Activated T-helper 2 cell treated with anti-CD3 and anti-CD28 coated beads, Interferon-gamma antibody, Interleukin-2, Interleukin-4, amounts not matched to agents 10 μg/mL and 5 μg/mL and 100 μg/mL, durations not matched to agents 14 hours and 24 hours and 36 hours (primary cell): ENCODE measurements around the gene SLC25A47. TPM values are rescaled to one million over a fixed set of nuclear protein-coding genes. Genes with fewer than 3 reads are reported as not detected.

ENCODE experiments used
- DNase-seq: peaks from one replicate; pipeline ENCODE4 v3.0.0; 2021; ENCODE audit warnings: low spot score
- H3K27ac Mint-ChIP-seq: one replicate; pipeline ENCODE4 v1.8.0; 2021; ENCODE audit warnings: mixed read lengths
- H3K27me3 Mint-ChIP-seq: one replicate; pipeline ENCODE4 v1.8.0; 2021; ENCODE audit warnings: low read depth, mixed read lengths
- H3K36me3 Mint-ChIP-seq: one replicate; pipeline ENCODE4 v1.8.0; 2021; ENCODE audit warnings: low read depth, mixed read lengths
- H3K4me1 Mint-ChIP-seq: one replicate; pipeline ENCODE4 v1.8.0; 2021; ENCODE audit warnings: low read depth, mixed read lengths
- H3K4me3 Mint-ChIP-seq: one replicate; pipeline ENCODE4 v1.8.0; 2021; ENCODE audit warnings: low read depth, mild to moderate bottlenecking, moderate library complexity, mixed read lengths
- H3K9me3 Mint-ChIP-seq: one replicate; pipeline ENCODE4 v1.8.0; 2021; ENCODE audit warnings: mixed read lengths
- intact Hi-C: fragments of 100-400 bp; cut with micrococcal nuclease; formaldehyde crosslinking; loops from one replicate; pipeline ENCODE4 v1.15.1; 2023
- total RNA-seq: library from RNA; stranded (reverse); gene quantifications from 2 replicates; pipeline ENCODE4 v1.2.3, GENCODE V29; 2022

Gene SLC25A47
- total RNA-seq, 1 donor from 2014 or later, result not detected

DNA sequence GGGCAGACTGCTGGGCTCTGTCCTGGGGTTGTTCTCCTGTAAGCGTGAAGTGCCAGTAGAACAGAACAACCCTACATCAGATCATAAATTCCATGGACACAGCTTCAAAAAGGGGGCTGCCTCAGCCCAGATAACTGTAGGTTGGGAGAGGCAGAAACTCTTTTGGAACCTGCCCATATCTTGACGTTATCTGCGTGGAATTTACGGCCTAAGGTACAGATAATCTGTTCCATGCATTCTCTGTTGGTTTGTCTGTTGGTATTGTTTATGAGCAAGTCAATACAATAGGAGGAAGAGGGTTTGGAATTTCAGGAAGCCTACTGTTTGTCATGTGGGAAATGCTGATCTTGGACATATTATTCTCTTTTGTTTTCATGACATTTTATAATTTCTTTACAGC is 36.7 kb downstream of the SLC25A47 start:
- Mint-ChIP-seq H3K9me3 (no peaks in the 10 kb centered on the region), H3K27me3 (no peaks in the 10 kb centered on the region), H3K4me3 (no peak overlapping the region), H3K27ac (no peak overlapping the region), H3K36me3 (peaks cover 86% of the 10 kb centered on the region), H3K4me1 (peaks cover 32% of the 10 kb centered on the region)
- intact Hi-C loops, result no loop called here
- DNase-seq, result no peak

DNA sequence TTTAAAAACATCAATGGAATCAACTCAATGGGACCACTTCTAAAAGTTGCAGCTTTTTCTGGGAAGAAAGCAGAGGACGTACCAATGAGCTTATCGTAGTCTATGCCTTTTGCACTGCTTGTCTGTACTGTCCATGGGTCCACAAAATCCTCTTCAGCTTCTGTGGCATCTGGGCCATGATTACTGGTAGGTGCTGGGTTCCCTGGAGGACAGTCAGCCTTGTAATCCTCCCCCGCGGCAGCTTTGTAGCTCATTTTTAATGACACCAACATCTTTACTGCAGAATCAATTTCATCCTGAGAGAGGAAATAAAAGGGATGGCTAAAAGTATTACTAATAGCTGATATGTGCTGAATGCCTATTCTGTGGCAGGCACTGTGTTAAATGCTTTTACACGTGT is 38.5 kb downstream of the SLC25A47 start:
- H3K27me3 Mint-ChIP-seq, result no peaks in the 10 kb centered on the region
- H3K4me3 Mint-ChIP-seq, result no peak overlapping the region
- H3K27ac Mint-ChIP-seq, result no peak overlapping the region
- no peak for DNase-seq
- H3K36me3 Mint-ChIP-seq, result peaks cover 90% of the 10 kb centered on the region
- H3K9me3 Mint-ChIP-seq, result no peaks in the 10 kb centered on the region
- intact Hi-C loops, result no loop called here
- H3K4me1 Mint-ChIP-seq, result peaks cover 32% of the 10 kb centered on the region

DNA sequence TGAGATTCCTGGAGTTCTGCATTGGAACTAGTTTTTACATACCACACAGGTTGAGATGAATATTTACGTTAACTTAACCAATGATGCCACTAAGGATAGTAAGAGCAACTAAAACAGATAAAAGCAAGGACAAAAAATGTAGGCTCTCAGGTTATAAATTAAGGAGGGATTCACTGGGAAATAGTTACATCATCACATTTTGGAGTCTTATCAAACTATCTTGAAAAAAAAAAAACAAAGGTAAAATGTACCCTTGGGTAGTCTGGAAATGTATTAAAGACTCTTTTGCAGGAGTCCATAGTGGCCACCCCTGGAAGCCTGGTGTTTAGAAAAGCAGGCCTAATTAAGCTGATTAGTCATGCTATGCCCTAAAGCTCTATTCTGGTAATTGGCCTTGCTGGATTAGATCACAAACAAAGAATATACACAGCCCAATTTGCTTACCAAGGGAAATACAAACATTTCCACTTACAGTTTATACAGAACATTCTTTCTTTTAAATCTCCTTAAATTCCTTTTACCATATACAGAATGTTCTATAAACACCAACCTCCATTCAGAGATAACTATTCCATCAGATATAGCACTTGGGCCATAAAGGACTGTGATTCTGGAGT is 39.3 kb downstream of the SLC25A47 start:
- intact Hi-C loops, result no loop called here
- Mint-ChIP-seq H3K4me1 (peaks cover 31% of the 10 kb centered on the region), H3K27ac (no peak overlapping the region)

DNA sequence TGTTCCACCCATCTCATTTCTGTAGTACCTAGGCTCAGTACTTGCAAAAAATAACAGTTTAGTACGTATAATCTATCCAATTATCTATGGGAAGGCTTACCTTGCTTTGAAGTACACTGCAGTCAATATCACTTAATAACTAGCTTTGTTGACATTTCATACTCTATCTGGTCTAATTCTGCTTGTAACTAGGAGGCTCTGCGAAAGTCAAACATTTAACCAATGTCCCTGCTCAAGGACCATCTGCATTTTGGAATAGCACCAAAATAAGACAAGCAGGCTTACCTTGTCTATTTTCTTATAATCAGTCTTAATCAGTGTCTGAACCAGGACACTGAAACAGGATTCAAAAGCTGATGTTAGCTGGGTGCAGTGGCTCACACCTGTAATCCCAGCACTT is 39.9 kb downstream of the SLC25A47 start:
- no peak overlapping the region for H3K4me3 Mint-ChIP-seq
- H3K4me1 Mint-ChIP-seq, result peaks cover 33% of the 10 kb centered on the region
- intact Hi-C loops, result no loop called here
- DNase-seq, result no peak
- no peak overlapping the region for H3K27ac Mint-ChIP-seq
- peaks cover 88% of the 10 kb centered on the region for H3K36me3 Mint-ChIP-seq
- no peaks in the 10 kb centered on the region for H3K27me3 Mint-ChIP-seq
- no peaks in the 10 kb centered on the region for H3K9me3 Mint-ChIP-seq

More for the DNA sequence above, 39.3 kb downstream of the SLC25A47 start:
- no peaks in the 10 kb centered on the region for H3K9me3 Mint-ChIP-seq
- H3K36me3 Mint-ChIP-seq, result peaks cover 89% of the 10 kb centered on the region
- no peak for DNase-seq
- H3K27me3 Mint-ChIP-seq, result no peaks in the 10 kb centered on the region
- no peak overlapping the region for H3K4me3 Mint-ChIP-seq

DNA sequence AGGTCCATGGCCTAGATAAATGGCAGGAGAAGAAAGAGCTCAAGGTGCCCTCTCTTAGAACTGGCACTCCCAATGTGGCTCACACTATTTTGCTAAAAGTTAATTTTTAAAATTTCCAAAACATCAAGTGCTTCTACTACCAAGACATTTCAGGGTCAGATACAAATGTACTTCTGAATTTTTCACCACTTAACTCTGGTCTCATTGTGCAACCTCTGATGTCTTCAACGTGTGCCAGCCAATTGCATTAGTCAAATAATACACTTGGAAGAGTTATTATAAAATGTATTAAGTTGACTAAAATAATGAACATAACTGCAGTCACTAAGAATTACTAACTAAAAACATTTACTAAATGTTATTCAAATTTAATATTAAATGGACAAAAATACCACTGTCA is 41.3 kb downstream of the SLC25A47 start:
- DNase-seq, result no peak
- H3K4me1 Mint-ChIP-seq, result peaks cover 32% of the 10 kb centered on the region
- no peak overlapping the region for H3K27ac Mint-ChIP-seq
- no peaks in the 10 kb centered on the region for H3K9me3 Mint-ChIP-seq
- intact Hi-C loops, result no loop called here
- H3K36me3 Mint-ChIP-seq, result peaks cover 87% of the 10 kb centered on the region
- H3K27me3 Mint-ChIP-seq, result no peaks in the 10 kb centered on the region
- H3K4me3 Mint-ChIP-seq, result no peak overlapping the region

DNA sequence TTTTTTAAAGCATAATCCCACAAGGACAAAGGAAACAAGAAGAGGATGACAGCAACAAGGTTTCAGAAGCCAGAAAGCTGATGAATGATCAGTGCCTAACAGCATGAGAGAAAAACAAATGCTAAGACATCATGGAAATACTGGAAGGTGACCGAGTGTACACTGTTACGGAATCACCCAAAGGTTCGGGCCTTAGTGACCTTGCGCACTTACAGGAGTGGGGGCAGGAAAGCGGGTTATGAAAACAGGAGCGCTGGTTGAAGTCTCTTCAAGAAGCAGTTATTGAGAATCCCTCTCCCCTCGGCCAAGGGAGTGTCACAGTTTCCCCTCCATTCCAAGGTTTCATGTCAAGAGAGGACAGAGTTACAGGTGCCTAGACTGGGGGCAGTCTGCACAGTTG is 42.6 kb downstream of the SLC25A47 start:
- H3K9me3 Mint-ChIP-seq, result no peaks in the 10 kb centered on the region
- intact Hi-C loops, result no loop called here
- H3K27me3 Mint-ChIP-seq, result no peaks in the 10 kb centered on the region
- no peak overlapping the region for H3K4me3 Mint-ChIP-seq
- DNase-seq, result no peak
- H3K4me1 Mint-ChIP-seq, result peaks cover 34% of the 10 kb centered on the region
- no peak overlapping the region for H3K27ac Mint-ChIP-seq
- peaks cover 86% of the 10 kb centered on the region for H3K36me3 Mint-ChIP-seq

DNA sequence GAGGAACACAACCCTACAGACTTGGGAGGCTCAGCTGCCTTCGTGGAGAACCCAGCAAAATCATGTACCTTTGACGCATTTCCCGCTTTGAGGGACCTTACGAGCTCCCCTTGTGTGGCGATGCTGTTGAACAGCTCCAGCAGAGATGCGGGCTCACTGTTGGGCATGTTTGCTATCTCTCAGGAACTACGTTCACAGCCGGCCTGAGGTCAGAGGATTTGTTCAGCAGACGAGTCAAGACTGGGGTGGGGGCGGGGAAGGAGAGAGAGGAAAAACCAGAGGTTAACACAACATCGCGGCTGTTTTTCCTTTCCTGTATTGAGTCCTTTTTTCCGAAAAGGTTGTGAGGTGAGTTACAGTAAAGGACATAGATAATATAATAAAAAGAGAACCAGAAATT is 45.9 kb downstream of the SLC25A47 start:
- Mint-ChIP-seq H3K27ac (peak overlapping the region; percentile 58), H3K27me3 (no peaks in the 10 kb centered on the region), H3K9me3 (no peaks in the 10 kb centered on the region), H3K4me1 (peaks cover 51% of the 10 kb centered on the region), H3K36me3 (peaks cover 89% of the 10 kb centered on the region), H3K4me3 (no peak overlapping the region)
- DNase-seq, result no peak
- intact Hi-C loops, result no loop called here

DNA sequence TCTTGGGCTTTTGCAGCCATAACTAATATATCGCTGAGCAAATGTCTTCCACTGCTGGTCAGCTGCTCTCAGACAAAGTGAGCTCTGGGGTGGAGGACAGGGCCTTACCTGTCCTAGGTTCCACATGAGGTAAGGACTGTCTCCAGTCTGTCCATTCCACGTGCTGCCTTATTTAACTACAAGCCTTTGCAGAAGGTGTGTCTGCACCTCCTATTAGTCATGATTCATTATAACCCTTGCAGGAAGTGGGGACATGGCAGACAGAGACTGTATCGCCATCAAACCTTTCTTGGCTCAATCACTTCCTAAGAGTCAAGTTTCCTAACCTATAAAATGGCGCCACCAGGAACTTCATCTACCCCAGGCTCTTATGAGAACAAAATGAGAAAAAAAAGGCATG is 46.9 kb downstream of the SLC25A47 start:
- H3K36me3 Mint-ChIP-seq, result peaks cover 92% of the 10 kb centered on the region
- no peak overlapping the region for H3K4me3 Mint-ChIP-seq
- no peaks in the 10 kb centered on the region for H3K9me3 Mint-ChIP-seq
- no peaks in the 10 kb centered on the region for H3K27me3 Mint-ChIP-seq
- H3K4me1 Mint-ChIP-seq, result peaks cover 59% of the 10 kb centered on the region
- no peak for DNase-seq
- H3K27ac Mint-ChIP-seq, result peak overlapping the region; percentile 30
- intact Hi-C loops, result no loop called here

DNA sequence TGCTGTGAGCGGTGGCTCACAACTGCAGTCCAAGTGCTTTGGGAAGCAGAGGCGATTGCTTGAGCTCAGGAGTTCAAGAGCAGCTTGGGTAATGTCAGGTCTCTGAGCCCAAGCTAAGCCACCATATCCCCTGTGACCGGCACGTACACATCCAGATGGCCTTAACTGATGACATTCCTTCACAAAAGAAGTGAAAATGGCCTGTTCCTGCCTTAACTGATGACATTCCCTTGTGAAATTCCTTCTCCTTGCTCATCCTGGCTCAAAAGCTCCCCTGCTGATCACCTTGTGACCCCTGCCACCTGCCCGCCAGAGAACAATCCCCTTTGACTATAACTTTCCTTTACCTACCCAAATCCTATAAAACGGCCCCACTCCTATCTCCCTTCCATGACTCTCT is 48.6 kb downstream of the SLC25A47 start:
- intact Hi-C loops, result no loop called here
- Mint-ChIP-seq H3K4me3 (peak overlapping the region; percentile 23), H3K27ac (peak overlapping the region; percentile 13), H3K36me3 (peaks cover 79% of the 10 kb centered on the region), H3K9me3 (no peaks in the 10 kb centered on the region), H3K27me3 (no peaks in the 10 kb centered on the region), H3K4me1 (peaks cover 60% of the 10 kb centered on the region)
- no peak for DNase-seq

DNA sequence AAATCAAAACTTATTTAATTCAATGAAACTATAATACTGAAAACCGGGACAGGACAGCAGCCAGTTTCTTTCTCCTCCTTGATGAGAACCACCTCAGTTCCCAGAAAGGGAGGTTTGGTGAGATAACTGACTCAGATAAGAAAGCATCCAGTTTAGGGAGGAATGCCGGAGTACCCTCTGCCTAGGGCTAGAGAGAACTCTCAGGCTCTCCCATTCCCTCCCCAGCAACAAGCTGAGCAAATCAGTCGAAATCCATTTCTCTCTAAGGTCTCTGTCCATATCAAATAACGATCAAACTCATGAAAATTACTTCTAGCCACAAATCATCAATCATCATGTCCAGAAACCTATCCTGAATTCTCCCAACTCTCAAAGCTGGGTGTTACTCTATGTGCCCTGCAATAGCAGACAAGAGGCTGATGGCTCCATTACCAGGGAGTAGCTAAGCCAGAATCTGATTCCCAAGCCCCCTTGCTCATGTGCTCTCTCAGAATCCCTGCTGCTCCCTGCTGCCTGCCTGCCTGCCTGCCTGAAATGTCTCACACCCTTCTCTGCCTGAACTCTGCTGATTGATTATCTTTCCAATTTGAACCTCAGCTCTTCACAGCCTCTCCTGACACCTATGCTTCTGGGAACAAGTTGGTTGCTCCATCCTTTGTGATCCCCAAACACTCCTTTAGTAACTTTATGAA is 49.4 kb downstream of the SLC25A47 start:
- no peaks in the 10 kb centered on the region for H3K9me3 Mint-ChIP-seq
- H3K36me3 Mint-ChIP-seq, result peaks cover 73% of the 10 kb centered on the region
- no peak for DNase-seq
- intact Hi-C loops, result no loop called here
- peak overlapping the region; percentile 95 for H3K4me3 Mint-ChIP-seq
- peak overlapping the region; percentile 12 for H3K27ac Mint-ChIP-seq
- no peaks in the 10 kb centered on the region for H3K27me3 Mint-ChIP-seq
- peaks cover 63% of the 10 kb centered on the region for H3K4me1 Mint-ChIP-seq

DNA sequence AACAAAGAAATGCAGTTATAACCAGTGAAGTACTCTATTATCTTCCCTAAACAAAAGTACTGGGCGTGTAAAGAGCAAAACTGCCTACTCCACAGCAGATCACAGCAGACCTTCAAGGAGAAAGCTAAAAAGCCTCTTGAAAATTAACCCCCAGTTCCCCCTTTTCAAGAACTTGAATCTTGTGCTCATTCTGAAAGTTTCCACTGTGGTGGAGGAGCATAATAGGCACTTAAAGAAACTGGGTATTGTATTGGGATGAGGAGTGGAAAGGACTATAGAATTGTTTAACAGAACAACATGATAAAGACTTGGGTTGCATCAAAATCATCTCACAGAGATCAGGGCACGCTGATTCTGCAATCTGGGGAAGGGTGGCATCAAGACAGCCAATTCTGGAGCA is 51.1 kb downstream of the SLC25A47 start:
- Mint-ChIP-seq H3K36me3 (peaks cover 56% of the 10 kb centered on the region), H3K4me3 (peak overlapping the region; percentile 95), H3K4me1 (peaks cover 53% of the 10 kb centered on the region), H3K9me3 (no peaks in the 10 kb centered on the region), H3K27ac (peak overlapping the region; percentile 99), H3K27me3 (no peaks in the 10 kb centered on the region)
- DNase-seq, result no peak
- intact Hi-C loops, result loop anchor here (2.0 kb wide), 4 partner anchors 37 to 305 kb away; no protein-coding TSS in a partner anchor

DNA sequence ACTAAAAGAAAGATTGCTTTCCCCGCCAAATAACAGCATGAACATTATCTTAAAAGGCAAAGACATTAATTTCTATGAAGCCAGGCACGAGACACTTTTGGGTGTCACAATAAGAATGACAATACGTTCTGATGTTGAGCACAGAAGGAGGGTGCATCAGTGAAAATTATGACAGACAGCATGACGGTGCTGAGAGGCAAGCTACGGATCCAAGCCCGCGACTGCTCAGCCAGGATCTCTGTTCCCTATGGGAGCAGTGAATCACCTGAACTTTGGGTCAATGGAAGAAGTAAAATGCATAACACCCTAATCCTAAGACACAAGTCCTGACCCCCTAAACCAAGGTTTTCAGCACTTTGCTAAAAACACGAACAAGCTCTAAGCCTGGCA is 51.7 kb downstream of the SLC25A47 start:
- H3K4me3 Mint-ChIP-seq, result peak overlapping the region; percentile 95
- H3K4me1 Mint-ChIP-seq, result peaks cover 52% of the 10 kb centered on the region
- peaks cover 50% of the 10 kb centered on the region for H3K36me3 Mint-ChIP-seq
- no peaks in the 10 kb centered on the region for H3K9me3 Mint-ChIP-seq
- intact Hi-C loops, result loop anchor here (2.0 to 5.0 kb wide), 5 partner anchors 38 to 306 kb away; no protein-coding TSS in a partner anchor
- DNase-seq, result no peak
- H3K27me3 Mint-ChIP-seq, result no peaks in the 10 kb centered on the region
- peak overlapping the region; percentile 99 for H3K27ac Mint-ChIP-seq

DNA sequence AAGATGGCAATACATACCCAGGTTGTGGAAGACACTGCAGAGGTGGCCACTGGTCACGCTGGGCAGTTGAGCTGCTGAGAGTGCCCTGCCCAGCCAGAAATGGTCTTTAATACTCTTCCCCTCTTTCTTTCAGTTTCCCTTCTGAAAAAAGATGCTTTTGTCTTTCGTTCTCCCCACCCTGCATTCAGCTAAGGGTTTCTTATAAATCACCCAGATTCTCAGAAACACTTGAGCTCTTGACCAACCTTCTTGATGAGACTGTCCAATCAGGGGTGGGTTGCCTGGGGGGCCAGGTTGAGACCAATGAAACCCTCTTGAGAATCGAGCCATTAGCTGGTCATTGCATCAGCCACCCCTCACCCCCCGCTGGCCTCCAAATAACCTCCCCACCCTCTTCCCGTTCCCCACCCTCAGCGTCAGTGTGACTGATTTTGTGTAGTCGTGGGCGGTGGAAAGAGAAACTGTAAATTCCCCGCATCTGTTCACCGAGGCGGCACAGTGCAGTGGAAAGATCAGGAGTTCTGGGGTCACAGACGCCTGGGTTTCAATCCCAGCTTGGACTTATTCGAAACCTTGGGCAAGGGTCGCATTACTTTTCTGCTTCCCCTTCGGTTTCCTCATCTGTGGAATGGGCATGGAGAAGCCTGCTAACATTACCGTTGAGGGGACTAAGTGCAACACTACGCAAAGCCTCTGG is 52.3 kb downstream of the SLC25A47 start:
- Mint-ChIP-seq H3K36me3 (peaks cover 45% of the 10 kb centered on the region), H3K27ac (peak overlapping the region; percentile 99), H3K9me3 (no peaks in the 10 kb centered on the region), H3K27me3 (no peaks in the 10 kb centered on the region), H3K4me3 (peak overlapping the region; percentile 95), H3K4me1 (peaks cover 47% of the 10 kb centered on the region)
- intact Hi-C loops, result loop anchor here (2.0 to 5.0 kb wide), 5 partner anchors 39 to 307 kb away; no protein-coding TSS in a partner anchor
- DNase-seq, result peak; percentile 73
